Measurements from ENCODE around the gene KIAA0408.

Gene KIAA0408

DNA sequence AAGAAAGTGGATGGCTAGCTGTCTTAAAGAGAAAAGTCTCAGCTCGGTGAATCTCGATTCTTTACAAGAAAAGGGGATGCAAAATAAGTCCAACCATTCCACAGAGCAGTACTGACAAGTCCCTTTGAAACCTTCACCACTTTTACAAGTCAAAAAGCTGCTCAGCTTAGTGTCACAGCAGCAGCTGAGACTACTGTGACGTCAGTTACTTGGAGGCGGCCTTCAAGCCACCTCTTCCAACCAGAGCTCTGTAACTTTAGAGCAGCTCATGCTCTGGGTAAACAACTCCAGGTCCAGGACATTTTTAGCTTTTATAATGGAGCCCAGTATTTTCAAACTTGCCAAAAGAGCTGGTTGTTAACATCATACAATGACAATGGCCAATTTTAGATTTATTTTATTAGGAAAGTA lies at the start of gene KIAA0408:
Gene KIAA0408, minus strand, starts transcription at position 159 of the 411 bp plus-strand sequence. CDS start 5,408 bp downstream, outside the sequence.
- DNase-seq: peak; percentile 54

- DNase-seq: no peak
These were observed 47.7 kb upstream of the KIAA0408 start for GRCh38 chr6:127506894-127507293.

GRCh38 chr6:127503022-127503421 lies 43.8 kb upstream of the KIAA0408 start:
- DNase-seq: no peak

DNA sequence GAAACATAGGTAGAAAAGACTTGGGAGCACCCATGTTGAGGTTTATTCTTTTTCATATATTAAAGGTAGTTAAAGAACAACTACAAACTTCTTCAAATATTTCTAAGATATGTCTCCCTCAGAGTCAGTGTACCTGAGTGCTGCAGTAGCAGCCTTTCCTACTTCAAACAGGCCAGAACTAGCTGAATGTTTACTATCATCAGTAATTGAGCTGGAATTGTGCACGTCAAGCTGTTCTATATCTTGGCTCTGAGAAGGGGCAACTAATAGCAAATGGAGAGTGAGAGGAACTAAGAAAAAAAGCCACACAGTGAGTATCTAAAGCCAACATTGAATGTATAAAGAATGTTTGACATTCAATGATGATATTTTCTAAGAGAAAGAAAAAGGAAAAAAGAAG lies 38.2 kb upstream of the KIAA0408 start:
- no peak for DNase-seq

DNA sequence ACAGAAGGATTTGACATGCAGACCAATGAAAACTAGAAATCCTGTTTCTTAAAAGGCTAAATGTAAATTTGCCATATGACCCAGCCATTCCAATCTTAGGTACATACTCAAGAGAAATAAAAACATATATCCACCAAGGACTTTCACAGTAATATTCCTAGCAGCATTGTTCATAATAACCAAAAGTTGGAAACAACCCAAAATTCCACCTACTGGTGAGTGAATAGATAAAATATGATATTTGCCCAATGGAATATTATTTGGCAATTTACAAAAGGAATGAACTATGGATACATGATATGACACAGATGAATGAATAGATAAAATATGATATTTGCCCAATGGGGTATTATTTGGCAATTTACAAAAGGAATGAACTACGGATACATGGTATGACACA lies 37.3 kb upstream of the KIAA0408 start:
- DNase-seq: no peak

GRCh38 chr6:127494240-127494767 lies 35.1 kb upstream of the KIAA0408 start:
- DNase-seq: no peak

DNA sequence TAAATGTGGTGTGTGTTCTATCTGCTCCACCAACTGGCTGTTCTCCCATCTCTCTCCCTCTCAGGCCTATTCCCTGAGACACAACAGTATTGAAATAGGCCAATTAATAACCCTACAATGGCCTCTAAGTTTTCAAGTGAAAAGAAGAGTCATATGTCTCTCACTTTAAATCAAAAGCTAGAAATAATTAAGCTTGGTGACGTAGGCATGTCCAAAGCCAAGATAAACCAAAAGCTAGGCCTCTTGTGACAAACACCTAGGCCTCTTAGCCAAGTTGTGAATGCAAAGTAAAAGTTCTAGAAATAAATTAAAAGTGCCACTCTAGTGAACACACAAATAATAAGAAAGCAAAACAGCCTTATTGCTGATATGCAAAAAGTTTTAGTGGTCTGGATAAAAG lies 30.1 kb upstream of the KIAA0408 start:
- DNase-seq: no peak

GRCh38 chr6:127486934-127487333 lies 27.7 kb upstream of the KIAA0408 start:
- no peak for DNase-seq

DNA sequence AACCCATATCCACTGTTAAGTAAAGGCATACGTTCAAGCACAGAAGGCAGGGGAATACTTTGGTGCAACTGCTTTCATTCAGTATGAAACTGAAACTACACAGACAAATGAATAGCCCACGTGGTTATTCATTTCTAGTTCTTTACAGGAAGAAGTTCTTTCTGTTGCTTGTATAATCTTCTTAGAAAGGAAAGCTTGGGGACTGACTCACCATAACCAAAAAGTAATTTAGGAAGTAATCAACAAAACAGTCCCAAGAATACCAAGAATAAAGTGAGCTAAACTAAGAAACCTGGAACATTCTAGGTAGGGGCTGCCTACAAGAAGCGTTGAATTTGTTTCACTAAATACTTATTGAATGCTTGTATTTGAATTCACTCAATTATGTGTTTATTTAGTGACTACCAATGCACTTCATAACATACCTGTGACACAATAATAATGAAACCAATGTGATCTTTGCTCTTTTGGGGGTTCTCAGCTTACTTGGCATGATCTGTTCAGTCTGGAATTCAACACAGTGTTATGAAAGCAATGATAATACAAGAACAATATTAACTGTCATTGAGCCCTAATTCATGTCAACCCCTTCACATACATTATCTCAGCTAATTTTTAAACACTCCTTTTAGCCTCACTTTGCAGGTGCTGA lies 25.1 kb upstream of the KIAA0408 start:
- DNase-seq: no peak

DNA sequence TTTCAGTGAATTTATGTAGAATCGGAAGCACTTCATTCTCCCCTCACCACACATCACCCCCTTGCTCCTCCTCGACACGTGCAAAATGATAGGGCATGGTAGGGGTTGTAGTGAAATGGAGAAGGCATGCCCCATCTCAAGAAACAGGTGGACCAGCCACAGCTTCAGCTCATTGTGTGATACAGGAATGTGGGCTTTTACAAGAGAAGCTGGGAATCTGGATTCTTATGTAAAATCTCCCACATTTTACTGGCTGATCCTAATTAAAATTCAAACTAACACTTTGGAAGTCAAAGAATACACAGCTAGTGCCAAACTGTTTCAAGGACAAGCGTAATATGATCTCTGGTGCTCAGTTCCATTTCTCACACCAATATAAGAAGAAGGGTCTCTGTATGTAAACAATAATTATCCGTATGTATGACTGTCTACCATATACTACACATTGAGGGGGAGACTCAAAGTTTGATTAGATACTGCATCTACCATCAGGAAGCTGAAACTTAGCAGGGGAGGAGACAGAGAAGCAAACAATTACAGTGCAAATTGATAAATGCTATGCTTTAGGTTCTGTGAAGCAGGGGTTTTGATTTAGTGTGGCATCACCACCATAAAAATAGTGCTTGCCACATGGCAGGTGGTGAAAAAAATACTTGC lies 24.3 kb upstream of the KIAA0408 start:
- no peak for DNase-seq

DNA sequence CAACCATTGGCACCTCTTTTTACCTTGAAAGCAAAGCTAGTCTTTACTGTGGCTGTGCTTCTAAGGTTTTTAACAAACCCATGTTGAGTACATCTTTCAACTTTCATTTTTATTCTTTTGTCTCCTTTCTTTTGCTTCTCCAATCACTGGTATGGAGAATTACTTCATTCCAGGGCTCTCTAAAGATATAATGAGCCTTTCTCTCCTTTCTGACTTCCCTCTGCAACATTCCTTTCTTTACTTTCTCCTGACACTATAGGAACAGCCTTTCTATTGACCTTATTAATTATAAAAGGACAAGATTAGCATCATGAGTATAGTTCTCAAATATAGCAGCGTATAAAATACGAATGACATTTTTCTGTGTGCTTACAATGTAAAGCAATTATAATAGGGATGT lies 23.1 kb upstream of the KIAA0408 start:
- DNase-seq: no peak

DNA sequence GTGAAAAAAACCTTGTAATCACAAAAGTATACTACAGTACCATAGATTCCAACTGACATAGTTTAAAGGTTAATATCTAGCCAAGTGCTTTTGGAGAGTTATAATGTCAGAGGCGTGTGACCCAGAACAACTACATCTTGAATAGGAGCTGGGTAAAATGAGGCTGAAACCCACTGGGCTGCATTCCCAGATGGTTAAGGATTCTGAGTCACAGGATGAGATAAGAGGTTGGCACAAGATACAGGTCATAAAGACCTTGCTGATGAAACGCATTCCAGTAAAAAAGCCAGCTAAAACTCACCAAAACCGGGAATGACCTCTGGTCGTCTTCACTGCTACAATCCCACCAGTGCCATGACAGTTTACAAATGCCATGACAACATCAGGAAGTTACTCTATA lies 22.4 kb upstream of the KIAA0408 start:
- DNase-seq: no peak

DNA sequence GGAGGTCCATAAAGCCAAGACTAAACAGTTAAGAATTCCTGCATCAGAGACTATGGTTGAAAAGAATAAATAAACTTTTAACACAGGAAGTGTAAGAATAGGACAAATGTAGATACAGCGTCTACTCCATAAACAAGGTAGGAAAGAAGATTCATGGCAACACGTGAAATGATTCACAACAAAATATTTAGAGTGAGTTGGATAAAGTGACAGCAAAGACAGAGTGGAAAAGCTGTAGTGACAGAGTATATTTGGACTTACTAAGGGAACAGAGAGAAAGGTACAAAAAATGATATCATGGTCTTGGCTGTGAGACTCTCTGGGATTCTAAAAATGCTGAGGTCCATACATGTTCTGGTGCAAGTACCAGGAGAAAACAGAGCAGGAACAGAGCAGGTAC lies 21.9 kb upstream of the KIAA0408 start:
- no peak for DNase-seq

DNA sequence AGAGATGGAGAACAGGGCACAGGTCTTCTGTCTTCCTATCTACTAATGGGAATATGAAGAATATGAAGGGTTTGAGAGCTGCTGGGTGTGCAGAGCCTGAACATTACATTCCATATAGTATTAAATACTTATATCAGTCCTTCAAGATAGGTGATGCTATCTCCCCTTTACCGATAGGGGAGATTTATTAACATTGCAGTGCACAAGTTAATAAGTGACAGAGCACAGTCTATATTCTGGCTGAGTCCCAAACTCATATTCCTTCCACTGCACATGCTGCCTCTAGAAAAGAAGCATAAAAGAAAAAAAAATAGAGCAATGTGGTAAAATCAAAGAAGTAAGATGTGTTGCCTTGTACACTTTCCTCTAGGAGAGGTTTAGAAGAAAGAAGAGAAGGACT lies 18.5 kb upstream of the KIAA0408 start:
- no peak for DNase-seq

- DNase-seq: no peak
These were observed 16.6 kb upstream of the KIAA0408 start for GRCh38 chr6:127475823-127476176.

- no peak for DNase-seq
These were observed 16.1 kb upstream of the KIAA0408 start for GRCh38 chr6:127475135-127475822.

DNA sequence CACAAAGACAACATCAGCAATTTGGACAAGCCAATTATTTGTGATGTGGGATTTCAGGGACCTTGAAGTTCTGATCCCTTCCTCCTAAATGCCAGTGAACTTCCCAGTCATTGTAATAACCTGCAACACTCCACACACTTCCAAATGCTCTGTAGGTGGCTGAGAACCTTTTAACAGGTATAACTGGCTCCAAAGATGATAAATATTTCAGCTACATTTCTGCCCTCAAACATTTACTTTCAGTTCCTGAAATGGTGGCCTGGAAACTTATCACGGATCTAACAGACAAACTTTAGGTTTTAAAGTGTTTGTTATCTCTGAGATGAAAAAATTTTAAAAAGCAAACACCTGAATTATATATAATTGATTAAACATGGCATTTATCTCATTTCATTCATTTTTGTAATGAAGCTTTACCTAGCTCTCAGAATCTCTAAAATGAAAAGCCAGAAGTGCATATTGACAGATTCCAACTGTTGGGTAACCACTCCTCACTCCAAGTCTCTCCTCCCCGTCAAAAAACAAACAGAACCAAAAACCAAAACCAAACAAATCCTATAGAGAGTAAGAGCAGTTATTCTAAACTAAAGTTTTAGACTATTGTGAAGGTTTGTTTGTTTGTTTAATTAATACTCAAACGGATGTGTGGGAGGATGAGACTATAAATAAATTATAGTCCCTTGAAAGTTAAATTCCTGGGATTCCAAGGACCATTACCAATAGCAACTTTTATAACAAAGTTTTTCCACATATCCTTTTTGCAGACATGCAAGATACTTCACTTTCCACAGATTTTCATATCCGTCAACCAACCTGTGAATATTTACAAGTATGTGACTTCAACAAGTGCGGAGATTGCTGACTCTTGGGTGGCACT lies 12.4 kb upstream of the KIAA0408 start:
- DNase-seq: no peak

DNA sequence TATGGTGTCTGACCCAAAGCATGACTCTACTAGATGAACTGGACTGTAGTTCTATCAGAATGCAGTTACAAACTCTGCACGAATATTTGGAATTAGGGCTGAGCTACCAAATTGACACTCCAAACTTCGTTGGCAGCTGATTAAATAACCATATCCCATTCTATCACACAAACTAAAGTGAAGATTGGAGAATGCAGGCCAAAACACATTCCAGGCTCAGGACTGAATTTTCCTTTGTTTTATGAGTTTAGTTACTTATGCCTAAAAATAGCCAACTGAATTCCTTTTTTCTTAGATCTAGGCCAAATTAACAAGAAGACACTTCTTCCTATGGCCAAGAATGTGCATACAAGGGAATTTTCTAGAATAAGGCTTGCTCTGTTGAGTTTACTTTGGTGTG lies 9.7 kb upstream of the KIAA0408 start:
- no peak for DNase-seq

DNA sequence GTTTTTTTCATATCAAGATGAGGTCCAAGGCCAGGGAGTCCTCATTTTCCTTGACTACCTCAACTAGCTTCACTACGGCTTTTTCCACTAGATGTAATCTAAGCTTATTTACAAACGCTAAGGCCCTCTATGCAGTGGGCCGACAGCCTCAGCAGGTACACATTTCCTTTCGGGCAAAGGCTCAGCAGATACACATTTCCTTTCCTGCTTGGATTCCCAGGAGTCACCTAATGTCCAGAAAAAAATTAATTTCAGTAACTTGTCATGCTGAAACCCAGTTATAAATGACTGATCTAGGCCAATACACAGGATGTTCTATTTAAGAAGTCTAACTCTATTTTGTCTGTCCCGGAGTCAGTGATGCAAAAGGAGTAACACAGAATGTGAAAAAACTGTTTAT lies 7.2 kb upstream of the KIAA0408 start:
- DNase-seq: no peak

GRCh38 chr6:127464881-127465459 lies 5.8 kb upstream of the KIAA0408 start:
- DNase-seq: peak; percentile 10

DNA sequence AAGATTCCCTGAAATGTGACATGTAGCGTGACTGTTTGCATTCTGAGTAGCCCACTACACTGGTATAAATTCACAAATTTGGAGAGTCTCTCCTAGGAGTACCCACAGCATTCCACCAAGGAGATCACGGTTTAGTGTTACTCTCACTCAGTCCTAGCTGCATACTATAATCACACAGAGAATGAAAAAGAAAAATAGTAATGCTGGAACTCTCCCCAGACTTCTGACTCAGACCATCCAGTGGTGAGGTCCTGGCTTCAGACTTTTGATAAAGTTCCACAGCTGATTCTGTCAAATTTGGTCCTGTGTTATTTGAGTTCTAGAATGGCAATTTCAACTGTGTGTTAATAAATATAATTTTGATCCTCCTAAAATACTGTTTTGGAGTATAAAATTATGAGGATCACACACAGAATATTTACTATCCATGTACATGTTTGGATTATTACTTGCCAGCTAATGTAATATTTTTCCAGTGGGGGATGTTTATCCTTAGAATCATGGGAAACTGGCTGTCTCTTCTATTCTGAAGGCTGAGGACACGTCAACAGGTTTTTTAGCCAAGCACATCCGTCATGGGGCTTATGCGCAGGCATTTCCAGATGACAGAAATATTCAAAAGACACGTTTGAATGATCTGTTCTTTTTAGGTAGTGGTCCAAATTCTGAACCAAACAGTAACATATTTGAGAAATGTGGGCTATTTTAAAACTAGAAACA lies 5.1 kb upstream of the KIAA0408 start:
- no peak for DNase-seq

GRCh38 chr6:127463056-127463455 lies 3.9 kb upstream of the KIAA0408 start:
- DNase-seq: no peak

Data from NCI-H2227 treated with DMSO at 0.1 percent for 48 hours (cell line).